Breast epithelium (tissue), 3 donors: Measurements from ENCODE around the gene CHST9.
"Not testable (repeated sequence)": the region's sequence is repeated elsewhere in the genome, so short reads cannot be mapped to it uniquely, and the experiment has no call there.

ENCODE experiments used
- POLR2A ChIP-seq: fragments of 450-650 bp; IDR thresholded peaks from one replicate; pipeline ENCODE4 v1.6.1; 2016; ENCODE audit warnings: antibody characterized with exemption, mild to moderate bottlenecking, moderate library complexity
- POLR2AphosphoS5 ChIP-seq, 3 donors: sonication (generic); formaldehyde crosslinking; IDR thresholded peaks; one replicate each; pipeline ENCODE4 v1.6.1; 2017; ENCODE audit warnings: antibody characterized with exemption in 3 of 3
- TF ChIP-seq, protein P1 (sequence below), 3 donors: fragments of 450-650 bp; IDR thresholded peaks; one replicate each; pipeline ENCODE4 v1.5.1; 2016 to 2017; ENCODE audit warnings: antibody characterized with exemption in 3 of 3, mild to moderate bottlenecking in 3 of 3, moderate library complexity in 3 of 3

DNA sequence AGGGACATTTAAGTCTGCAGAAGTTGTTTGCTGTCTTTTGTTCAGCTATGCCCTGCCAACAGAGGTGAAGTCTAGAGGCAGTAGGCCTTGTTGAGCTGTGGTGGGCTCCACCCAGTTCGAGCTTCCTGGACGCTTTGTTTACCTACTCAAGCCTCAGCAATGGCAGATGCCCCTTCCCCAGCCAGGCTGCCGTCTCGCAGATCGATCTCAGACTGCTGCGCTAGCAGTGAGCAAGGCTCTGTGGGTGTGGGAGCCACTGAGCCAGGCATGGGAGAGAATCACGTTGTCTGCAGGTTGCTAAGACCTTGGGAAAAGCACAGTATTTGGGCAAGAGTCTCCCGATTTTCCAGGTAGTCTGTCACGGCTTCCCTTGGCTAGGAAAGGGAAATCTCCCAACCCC, 91.8 kb downstream of the CHST9 start:
- TF ChIP-seq, protein P1, sequence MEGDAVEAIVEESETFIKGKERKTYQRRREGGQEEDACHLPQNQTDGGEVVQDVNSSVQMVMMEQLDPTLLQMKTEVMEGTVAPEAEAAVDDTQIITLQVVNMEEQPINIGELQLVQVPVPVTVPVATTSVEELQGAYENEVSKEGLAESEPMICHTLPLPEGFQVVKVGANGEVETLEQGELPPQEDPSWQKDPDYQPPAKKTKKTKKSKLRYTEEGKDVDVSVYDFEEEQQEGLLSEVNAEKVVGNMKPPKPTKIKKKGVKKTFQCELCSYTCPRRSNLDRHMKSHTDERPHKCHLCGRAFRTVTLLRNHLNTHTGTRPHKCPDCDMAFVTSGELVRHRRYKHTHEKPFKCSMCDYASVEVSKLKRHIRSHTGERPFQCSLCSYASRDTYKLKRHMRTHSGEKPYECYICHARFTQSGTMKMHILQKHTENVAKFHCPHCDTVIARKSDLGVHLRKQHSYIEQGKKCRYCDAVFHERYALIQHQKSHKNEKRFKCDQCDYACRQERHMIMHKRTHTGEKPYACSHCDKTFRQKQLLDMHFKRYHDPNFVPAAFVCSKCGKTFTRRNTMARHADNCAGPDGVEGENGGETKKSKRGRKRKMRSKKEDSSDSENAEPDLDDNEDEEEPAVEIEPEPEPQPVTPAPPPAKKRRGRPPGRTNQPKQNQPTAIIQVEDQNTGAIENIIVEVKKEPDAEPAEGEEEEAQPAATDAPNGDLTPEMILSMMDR (IDR thresholded peaks at IDR 0.05) = not testable (repeated sequence)
- TF ChIP-seq POLR2A; POLR2AphosphoS5 (IDR thresholded peaks at IDR 0.05): not testable (repeated sequence)
